NCI-H82 treated with DMSO at 0.1 percent for 48 hours (cell line): ENCODE measurements around the gene HSPA1A.
"Not testable (repeated sequence)": the region's sequence is repeated elsewhere in the genome, so short reads cannot be mapped to it uniquely, and the experiment has no call there.

Experiments used
- DNase-seq: peaks from one replicate; lab custom pipeline; 2025; ENCODE audit not compliant: unreplicated experiment; lab: John Stamatoyannopoulos, UW

HSPA1A gene

GRCh38 chr6:31808599-31808998, 6.7 kb upstream of the HSPA1A start:
- DNase-seq = not testable (repeated sequence)

- DNase-seq = no peak
Observed at GRCh38 chr6:31811645-31812044, 3.7 kb upstream of the HSPA1A start.

- DNase-seq = no peak
Observed at GRCh38 chr6:31813465-31813849, 1.9 kb upstream of the HSPA1A start.

- DNase-seq = peak; percentile 98
Observed at GRCh38 chr6:31814677-31815024, 692 bp upstream of the HSPA1A start.

- DNase-seq = not testable (repeated sequence)
Observed at GRCh38 chr6:31817133-31817928, 2.0 kb downstream of the HSPA1A start.

- not testable (repeated sequence) for DNase-seq
Observed at GRCh38 chr6:31817929-31818511, 2.7 kb downstream of the HSPA1A start.

GRCh38 chr6:31819871-31820299, 4.5 kb downstream of the HSPA1A start:
- no peak for DNase-seq

GRCh38 chr6:31820399-31820798, 5.1 kb downstream of the HSPA1A start:
- DNase-seq = not testable (repeated sequence)

GRCh38 chr6:31821301-31822035, 6.1 kb downstream of the HSPA1A start:
- peak; percentile 42 for DNase-seq

- no peak for DNase-seq
Observed at GRCh38 chr6:31822036-31822821, 6.9 kb downstream of the HSPA1A start.

GRCh38 chr6:31823592-31824196, 8.4 kb downstream of the HSPA1A start:
- not testable (repeated sequence) for DNase-seq

- no peak for DNase-seq
Observed at GRCh38 chr6:31825553-31825952, 10.2 kb downstream of the HSPA1A start.

- no peak for DNase-seq
Observed at GRCh38 chr6:31826793-31827285, 11.5 kb downstream of the HSPA1A start.

- peak; percentile 100 for DNase-seq
Observed at GRCh38 chr6:31827286-31828079, 12.1 kb downstream of the HSPA1A start, which contains the start of gene HSPA1B. HSPA1B (plus strand) TSS chr6:31827738; CDS start chr6:31827951, 213 bp downstream.

- DNase-seq = peak; percentile 45
Observed at GRCh38 chr6:31829633-31830283, 14.4 kb downstream of the HSPA1A start.

GRCh38 chr6:31830886-31831335, 15.6 kb downstream of the HSPA1A start:
- no peak for DNase-seq

- DNase-seq = no peak
Observed at GRCh38 chr6:31831350-31832215, 16.2 kb downstream of the HSPA1A start.
